Stimulated activated CD8-positive, alpha-beta memory T cell treated with anti-CD3 and anti-CD28 coated beads, Interleukin-7, amount 100 ng/mL, for 48 hours (primary cell): ENCODE measurements around the gene HSD11B1L.
"Not testable (repeated sequence)": the region's sequence is repeated elsewhere in the genome, so short reads cannot be mapped to it uniquely, and the experiment has no call there.

Experiments used
- DNase-seq, 2 donors: peaks; one replicate each; pipeline ENCODE4 v3.0.0-alpha.2; 2020; ENCODE audit warnings: low read depth in 1 of 2; ENCODE audit errors: extremely low read depth in 1 of 2

Gene HSD11B1L

GRCh38 chr19:5697890-5698634 lies 17.2 kb downstream of the HSD11B1L start:
- no peak for DNase-seq

- DNase-seq = no peak
These were observed 18.0 kb downstream of the HSD11B1L start for GRCh38 chr19:5698635-5699422.

GRCh38 chr19:5700455-5701092 lies 19.7 kb downstream of the HSD11B1L start:
- no peak for DNase-seq

GRCh38 chr19:5702053-5702410 lies 21.2 kb downstream of the HSD11B1L start:
- DNase-seq = not testable (repeated sequence)

GRCh38 chr19:5703819-5704818 lies 23.3 kb downstream of the HSD11B1L start:
- DNase-seq = no peak

GRCh38 chr19:5705552-5705951 lies 24.7 kb downstream of the HSD11B1L start:
- DNase-seq = no peak

- no peak for DNase-seq
These were observed 26.2 kb downstream of the HSD11B1L start for GRCh38 chr19:5706876-5707573.

- no peak for DNase-seq
These were observed 27.0 kb downstream of the HSD11B1L start for GRCh38 chr19:5707576-5708575.

- no peak for DNase-seq
These were observed 30.2 kb downstream of the HSD11B1L start for GRCh38 chr19:5711025-5711424.

- no peak for DNase-seq
These were observed 30.9 kb downstream of the HSD11B1L start for GRCh38 chr19:5711713-5712161.

- no peak for DNase-seq
These were observed 32.4 kb downstream of the HSD11B1L start for GRCh38 chr19:5713228-5713627.

GRCh38 chr19:5714816-5715215 lies 34.0 kb downstream of the HSD11B1L start:
- DNase-seq = no peak

GRCh38 chr19:5717215-5717935 lies 36.5 kb downstream of the HSD11B1L start:
- DNase-seq = no peak

- DNase-seq = peak; percentile 40 to 73
These were observed 37.3 kb downstream of the HSD11B1L start for GRCh38 chr19:5718037-5718578.

- DNase-seq = peak in 1 of 2 donors; percentile 60
These were observed 37.9 kb downstream of the HSD11B1L start for GRCh38 chr19:5718579-5719273.

GRCh38 chr19:5719274-5719960 lies 38.6 kb downstream of the HSD11B1L start:
- no peak for DNase-seq
